ENCODE data around the gene RABGEF1.

- no peak for TF ChIP-seq CTCF (IDR thresholded peaks at IDR 0.05)
- TF ChIP-seq POLR2A (IDR thresholded peaks at IDR 0.05): no peak
Observed at GRCh38 chr7:66698652-66699205, 41.8 kb upstream of the RABGEF1 start.

All from testis (tissue), 2 donors.